ENCODE data around the gene ZBTB16.

ZBTB16 gene

DNA sequence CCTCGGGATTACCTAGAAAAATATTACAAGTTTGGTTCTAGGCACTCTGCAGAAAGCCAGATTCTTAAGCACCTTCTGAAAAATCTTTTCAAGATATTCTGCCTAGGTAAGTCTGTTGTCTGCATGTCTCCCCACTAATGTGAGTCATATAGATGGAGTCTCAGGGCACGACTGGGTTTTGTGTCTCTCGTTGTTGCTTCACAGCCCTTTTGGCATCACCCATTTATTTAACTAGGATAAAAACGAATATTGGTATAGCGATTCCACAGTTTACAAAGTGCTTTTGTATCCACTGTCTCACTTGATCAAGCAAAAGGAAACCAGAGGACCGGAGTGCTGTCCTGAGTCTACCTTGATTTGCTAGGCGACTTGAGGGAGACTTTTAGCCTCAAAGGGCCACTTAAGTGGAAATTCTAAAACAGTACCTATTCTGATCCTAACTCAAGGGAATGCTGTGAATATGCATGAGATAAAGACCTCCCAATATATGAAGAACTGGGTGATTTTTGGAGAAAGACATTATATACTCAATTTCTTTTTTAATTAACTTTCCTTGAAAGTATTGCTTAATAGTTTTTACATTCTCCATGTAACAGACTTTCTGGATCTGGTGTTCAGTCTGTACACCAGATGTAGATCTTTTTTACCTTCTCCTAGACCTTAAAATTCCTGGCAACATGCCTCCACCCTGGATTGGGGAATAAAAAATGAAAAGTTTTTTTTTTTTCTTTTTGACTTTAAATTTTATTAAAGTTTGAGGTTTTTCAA lies 237.3 kb downstream of the ZBTB16 start:
- DNase-seq (ENCODE audit: insufficient read length, low spot score) (no peak), FAIRE-seq (no peak)
- TF ChIP-seq, protein P1, sequence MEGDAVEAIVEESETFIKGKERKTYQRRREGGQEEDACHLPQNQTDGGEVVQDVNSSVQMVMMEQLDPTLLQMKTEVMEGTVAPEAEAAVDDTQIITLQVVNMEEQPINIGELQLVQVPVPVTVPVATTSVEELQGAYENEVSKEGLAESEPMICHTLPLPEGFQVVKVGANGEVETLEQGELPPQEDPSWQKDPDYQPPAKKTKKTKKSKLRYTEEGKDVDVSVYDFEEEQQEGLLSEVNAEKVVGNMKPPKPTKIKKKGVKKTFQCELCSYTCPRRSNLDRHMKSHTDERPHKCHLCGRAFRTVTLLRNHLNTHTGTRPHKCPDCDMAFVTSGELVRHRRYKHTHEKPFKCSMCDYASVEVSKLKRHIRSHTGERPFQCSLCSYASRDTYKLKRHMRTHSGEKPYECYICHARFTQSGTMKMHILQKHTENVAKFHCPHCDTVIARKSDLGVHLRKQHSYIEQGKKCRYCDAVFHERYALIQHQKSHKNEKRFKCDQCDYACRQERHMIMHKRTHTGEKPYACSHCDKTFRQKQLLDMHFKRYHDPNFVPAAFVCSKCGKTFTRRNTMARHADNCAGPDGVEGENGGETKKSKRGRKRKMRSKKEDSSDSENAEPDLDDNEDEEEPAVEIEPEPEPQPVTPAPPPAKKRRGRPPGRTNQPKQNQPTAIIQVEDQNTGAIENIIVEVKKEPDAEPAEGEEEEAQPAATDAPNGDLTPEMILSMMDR (IDR thresholded peaks at IDR 0.05; ENCODE audit: insufficient read depth, missing control alignments), result no peak

DNA sequence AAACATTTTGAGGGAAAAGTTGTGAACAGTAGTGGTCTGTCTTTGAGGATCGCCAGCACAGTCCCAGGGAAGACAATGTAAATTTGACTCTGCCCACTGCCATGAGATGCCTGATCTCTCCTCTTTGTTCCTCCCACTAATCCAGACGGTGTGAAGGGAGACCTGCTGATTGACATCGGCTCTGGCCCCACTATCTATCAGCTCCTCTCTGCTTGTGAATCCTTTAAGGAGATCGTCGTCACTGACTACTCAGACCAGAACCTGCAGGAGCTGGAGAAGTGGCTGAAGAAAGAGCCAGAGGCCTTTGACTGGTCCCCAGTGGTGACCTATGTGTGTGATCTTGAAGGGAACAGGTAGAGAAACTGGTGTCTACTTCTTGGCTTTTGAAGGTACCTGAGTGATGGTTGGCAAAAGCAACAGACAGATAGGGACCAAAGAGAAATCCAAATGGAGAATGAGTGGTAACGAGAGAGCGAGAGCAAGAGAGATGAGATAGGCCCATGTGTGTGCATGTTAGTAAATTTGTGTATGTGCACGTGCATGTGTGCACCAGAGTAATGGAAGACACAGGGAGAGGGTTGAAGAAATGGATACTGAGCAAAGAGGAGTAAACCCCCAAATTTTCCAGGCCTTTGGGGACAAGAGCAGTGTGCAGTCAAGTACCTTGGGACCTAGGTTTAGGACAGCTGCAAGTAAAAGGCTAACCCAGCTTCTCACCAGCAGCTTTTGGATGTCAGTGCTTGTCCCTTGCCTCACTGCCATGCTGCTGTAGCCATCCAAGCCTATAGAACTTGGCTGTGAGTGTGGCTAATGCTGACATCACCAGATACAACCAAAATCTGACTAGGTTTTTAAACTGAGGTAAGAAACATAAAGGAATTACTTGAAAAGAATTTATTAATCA lies 238.5 kb downstream of the ZBTB16 start:
- TF ChIP-seq, protein P1 (IDR thresholded peaks at IDR 0.05; ENCODE audit: insufficient read depth, missing control alignments), result no peak
- no peak for FAIRE-seq
- no peak for DNase-seq (ENCODE audit: insufficient read length, low spot score)

DNA sequence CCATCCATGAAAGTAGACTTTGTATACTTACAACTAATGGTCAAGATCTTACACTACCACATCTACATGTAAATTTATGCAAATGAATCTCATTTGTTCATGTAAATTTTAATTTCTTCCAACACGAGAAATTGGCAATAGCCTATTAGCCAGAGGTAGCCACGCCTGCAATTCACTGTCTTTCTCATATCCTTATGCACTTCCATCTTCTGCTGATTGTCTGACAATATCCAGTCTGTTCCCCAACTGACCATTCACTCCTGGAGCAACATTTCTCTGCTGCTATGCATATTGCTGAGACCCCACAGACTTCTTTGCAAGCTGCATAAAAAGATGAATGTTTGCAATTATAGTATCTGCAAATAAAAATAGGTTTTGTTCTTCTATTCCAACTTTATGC lies 239.2 kb downstream of the ZBTB16 start:
- FAIRE-seq (no peak), DNase-seq (ENCODE audit: insufficient read length, low spot score) (no peak)
- TF ChIP-seq, protein P1 (IDR thresholded peaks at IDR 0.05; ENCODE audit: insufficient read depth, missing control alignments), result no peak

Data from D721Med (cell line).